ENCODE data around the gene ZC2HC1B.

GRCh38 chr6:143976806-143977349 lies 112.6 kb downstream of the ZC2HC1B start:
- no peak for TF ChIP-seq SUZ12 (IDR thresholded peaks at IDR 0.05; ENCODE audit: extremely low read depth, insufficient read depth, insufficient read length)
- TF ChIP-seq YY1 (IDR thresholded peaks at IDR 0.05; ENCODE audit: insufficient read depth, insufficient read length): no peak
